Gastroesophageal sphincter (tissue), 4 donors: ENCODE results near the gene USP26. TPM values are rescaled to one million over a fixed set of nuclear protein-coding genes. Genes with fewer than 3 reads are reported as not detected.
"Not testable (repeated sequence)": the region's sequence is repeated elsewhere in the genome, so short reads cannot be mapped to it uniquely, and the experiment has no call there.

Experiments used
- ATAC-seq: fragments of 150-250 bp; one replicate; pipeline ENCODE4 v1.9.1; 2016; ENCODE audit warnings: mild to moderate bottlenecking, moderate library complexity
- H3K27ac ChIP-seq, 4 donors: fragments of 200-600 bp; sonication (generic) in 3 of 4; 1 replicate in 3 of 4; 2 replicates in 1 of 4; pipeline ENCODE4 v1.5.1; 2016 to 2019
- H3K27me3 ChIP-seq: fragments of 200-600 bp; sonication (generic); one replicate; pipeline ENCODE4 v1.5.1; 2019
- H3K36me3 ChIP-seq, 2 donors: fragments of 200-600 bp; sonication (generic); one replicate each; pipeline ENCODE4 v1.5.1; 2019; ENCODE audit warnings: control low read depth in 1 of 2
- H3K4me1 ChIP-seq, 3 donors: fragments of 200-600 bp; sonication (generic); 1 replicate in 2 of 3; 2 replicates in 1 of 3; pipeline ENCODE4 v1.5.1; 2016 to 2019; ENCODE audit warnings: control low read depth in 2 of 3
- H3K4me3 ChIP-seq, 2 donors: fragments of 200-600 bp; sonication (generic); one replicate each; pipeline ENCODE4 v1.5.1; 2019; ENCODE audit warnings: mild to moderate bottlenecking in 1 of 2, moderate library complexity in 1 of 2
- H3K9me3 ChIP-seq, 3 donors: fragments of 200-600 bp; sonication (generic); one replicate each; pipeline ENCODE4 v1.5.1; 2017 to 2019; ENCODE audit warnings: control low read depth in 2 of 3
- CTCF ChIP-seq, 4 experiments: fragments of 200-600 bp in 2 of 4; fragments of 450-650 bp in 2 of 4; sonication (generic) in 1 of 4; IDR thresholded peaks; one replicate each; pipeline ENCODE4 v1.5.1; 2017 to 2019; ENCODE audit warnings: antibody characterized with exemption in 4 of 4, mild to moderate bottlenecking in 2 of 4, moderate library complexity in 2 of 4
- EP300 ChIP-seq: sonication (generic); formaldehyde crosslinking; IDR thresholded peaks from one replicate; pipeline ENCODE4 v1.6.1; 2017; ENCODE audit warnings: antibody characterized with exemption, mild to moderate bottlenecking
- POLR2A ChIP-seq, 2 donors: fragments of 450-650 bp; IDR thresholded peaks; one replicate each; pipeline ENCODE4 v1.6.1; 2017; ENCODE audit warnings: antibody characterized with exemption in 2 of 2, mild to moderate bottlenecking in 2 of 2, moderate library complexity in 1 of 2
- POLR2AphosphoS5 ChIP-seq: sonication (generic); formaldehyde crosslinking; IDR thresholded peaks from one replicate; pipeline ENCODE4 v1.6.1; 2017; ENCODE audit warnings: antibody characterized with exemption
- WGBS, 2 donors: methylation state at CpG; one replicate each; pipeline ENCODE4 v1.1.5; 2018; ENCODE audit warnings: low coverage in 1 of 2; 5-methylcytosine and 5-hydroxymethylcytosine counted together
- total RNA-seq, 4 donors: library from RNA; depleted of rRNA; stranded (reverse); fragments of >200 nt; gene quantifications; one replicate each; pipeline ENCODE4 v1.1.0, GENCODE V29; 2016

Gene USP26
- total RNA-seq, 4 donors from 2014 or later: not detected

DNA sequence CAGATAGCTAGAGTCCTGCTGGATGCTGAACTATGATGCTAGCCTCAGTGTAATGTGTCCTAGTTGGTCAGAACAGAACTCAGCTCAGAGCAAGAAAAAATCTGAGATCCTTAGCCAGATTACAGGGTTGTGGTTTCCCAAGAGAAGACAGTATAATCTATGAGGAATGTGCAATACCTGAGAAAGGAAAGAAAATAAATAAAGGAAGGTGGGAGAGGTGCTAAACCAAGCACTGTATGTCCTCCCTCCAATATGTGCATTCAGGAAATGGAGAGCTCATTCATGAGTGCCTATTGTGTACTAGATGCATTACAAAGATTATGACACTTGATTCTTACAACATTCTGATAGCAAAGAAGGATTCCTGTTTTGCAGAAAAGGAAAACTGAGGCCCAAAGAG, 7.5 kb downstream of the USP26 start:
- Histone ChIP-seq H3K4me3 (no peak overlapping the region), H3K27me3 (no peaks in the 10 kb centered on the region), H3K9me3 (no peaks in the 10 kb centered on the region), H3K27ac (no peak overlapping the region), H3K36me3 (no peaks in the 10 kb centered on the region), H3K4me1 (no peaks in the 10 kb centered on the region)
- no peak for ATAC-seq
- no peak for TF ChIP-seq CTCF (IDR thresholded peaks at IDR 0.05)
- TF ChIP-seq POLR2A (IDR thresholded peaks at IDR 0.05): no peak
- no peak for TF ChIP-seq POLR2AphosphoS5
- TF ChIP-seq EP300: no peak

- H3K27ac ChIP-seq: no peak overlapping the region
- no peak for ATAC-seq
- H3K9me3 ChIP-seq: no peaks in the 10 kb centered on the region
- H3K4me3 ChIP-seq: no peak overlapping the region
- H3K4me1 ChIP-seq: no peaks in the 10 kb centered on the region
- WGBS, 2 donors: 67% methylated on average over 2 of the region's 3 CpGs; no CpG with 5 or more reads in 1 of the 2 donors
- no peak for TF ChIP-seq CTCF (IDR thresholded peaks at IDR 0.05)
- no peak for TF ChIP-seq POLR2A (IDR thresholded peaks at IDR 0.05)
- no peak for TF ChIP-seq POLR2AphosphoS5
- no peak for TF ChIP-seq EP300
- no peaks in the 10 kb centered on the region for H3K27me3 ChIP-seq
- no peaks in the 10 kb centered on the region for H3K36me3 ChIP-seq
Measured at GRCh38 chrX:133085785-133086184, 11.1 kb downstream of the USP26 start.

GRCh38 chrX:133085056-133085455, 11.9 kb downstream of the USP26 start:
- not testable (repeated sequence) for H3K27me3 ChIP-seq, H3K9me3 ChIP-seq, H3K4me3 ChIP-seq, H3K27ac ChIP-seq, ATAC-seq, H3K4me1 ChIP-seq, H3K36me3 ChIP-seq
- WGBS, 2 donors: 100% methylated on average over 2 of the region's 4 CpGs; no CpG with 5 or more reads in 1 of the 2 donors

DNA sequence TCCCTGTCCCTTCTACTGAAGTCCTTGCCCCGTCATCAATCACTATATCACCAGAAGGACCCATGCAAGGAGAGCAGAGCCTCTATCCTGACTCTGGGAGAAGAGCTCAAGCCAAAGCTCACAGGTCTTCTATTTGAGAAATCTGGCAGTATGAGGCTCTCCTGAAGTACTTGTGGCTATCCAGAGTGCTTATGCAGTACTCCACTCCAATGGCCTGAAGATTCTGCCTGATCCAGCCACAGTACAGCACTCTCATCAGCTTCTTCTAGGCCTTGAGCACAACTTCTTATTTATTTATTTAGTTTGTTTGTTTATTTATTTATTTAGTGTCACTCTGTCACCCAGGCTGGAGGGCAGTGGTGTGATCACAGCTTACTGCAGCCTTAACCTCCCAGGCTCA, 13.0 kb downstream of the USP26 start:
- Histone ChIP-seq H3K4me3 (no peak overlapping the region), H3K27me3 (no peaks in the 10 kb centered on the region), H3K9me3 (no peaks in the 10 kb centered on the region), H3K36me3 (no peaks in the 10 kb centered on the region), H3K27ac (no peak overlapping the region), H3K4me1 (no peaks in the 10 kb centered on the region)
- 89% methylated on average over 1 of the region's 1 CpG; no CpG with 5 or more reads in 1 of the 2 donors for WGBS, 2 donors
- TF ChIP-seq POLR2AphosphoS5: no peak
- no peak for TF ChIP-seq EP300
- no peak for TF ChIP-seq POLR2A (IDR thresholded peaks at IDR 0.05)
- no peak for TF ChIP-seq CTCF (IDR thresholded peaks at IDR 0.05)
- no peak for ATAC-seq

DNA sequence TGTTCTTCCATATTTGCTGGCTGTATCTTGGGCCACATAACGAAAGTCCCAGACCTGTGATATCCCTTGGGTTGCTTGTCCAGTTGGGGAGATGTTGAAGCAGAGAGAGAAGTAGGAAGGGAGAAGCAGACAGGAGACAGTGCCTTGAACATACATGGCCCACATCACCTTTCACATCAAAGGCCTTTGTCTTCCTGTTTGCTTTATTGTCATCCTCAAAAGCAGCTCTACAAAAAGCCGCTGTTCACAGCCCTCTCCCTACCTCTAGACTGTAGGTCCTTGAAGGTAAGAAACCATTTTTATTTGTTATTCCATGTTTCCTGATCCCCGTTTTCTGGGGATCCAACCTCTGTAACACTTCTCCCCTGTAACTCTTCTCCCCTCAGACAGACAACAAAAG, 14.9 kb downstream of the USP26 start:
- Histone ChIP-seq H3K9me3 (no peaks in the 10 kb centered on the region), H3K27me3 (no peaks in the 10 kb centered on the region), H3K36me3 (no peaks in the 10 kb centered on the region), H3K4me1 (no peaks in the 10 kb centered on the region), H3K4me3 (no peak overlapping the region), H3K27ac (no peak overlapping the region)
- ATAC-seq: no peak
- TF ChIP-seq POLR2A (IDR thresholded peaks at IDR 0.05) (no peak), POLR2AphosphoS5 (no peak), CTCF (IDR thresholded peaks at IDR 0.05) (no peak), EP300 (no peak)
- 66 to 92% methylated on average over 3 of the region's 3 CpGs for WGBS, 2 donors

- not testable (repeated sequence) for H3K36me3 ChIP-seq, H3K9me3 ChIP-seq, H3K4me3 ChIP-seq, ATAC-seq, H3K27me3 ChIP-seq, H3K4me1 ChIP-seq, H3K27ac ChIP-seq
- WGBS, 2 donors: 100% methylated on average over 1 of the region's 4 CpGs; no CpG with 5 or more reads in 1 of the 2 donors
Measured at GRCh38 chrX:133077856-133078255, 19.1 kb downstream of the USP26 start.
